Iris pigment epithelial cell (primary cell): ENCODE measurements around the gene ZNF385A.
A peak's percentile ranks its signal among the peaks of the same experiment; 100 is the strongest.
"Not testable (repeated sequence)": the region's sequence is repeated elsewhere in the genome, so short reads cannot be mapped to it uniquely, and the experiment has no call there.

ENCODE experiments used
- DNase-seq: peaks from one replicate; pipeline ENCODE4 v3.0.0-alpha.2; 2011; ENCODE audit warnings: low read depth

Gene ZNF385A

DNA sequence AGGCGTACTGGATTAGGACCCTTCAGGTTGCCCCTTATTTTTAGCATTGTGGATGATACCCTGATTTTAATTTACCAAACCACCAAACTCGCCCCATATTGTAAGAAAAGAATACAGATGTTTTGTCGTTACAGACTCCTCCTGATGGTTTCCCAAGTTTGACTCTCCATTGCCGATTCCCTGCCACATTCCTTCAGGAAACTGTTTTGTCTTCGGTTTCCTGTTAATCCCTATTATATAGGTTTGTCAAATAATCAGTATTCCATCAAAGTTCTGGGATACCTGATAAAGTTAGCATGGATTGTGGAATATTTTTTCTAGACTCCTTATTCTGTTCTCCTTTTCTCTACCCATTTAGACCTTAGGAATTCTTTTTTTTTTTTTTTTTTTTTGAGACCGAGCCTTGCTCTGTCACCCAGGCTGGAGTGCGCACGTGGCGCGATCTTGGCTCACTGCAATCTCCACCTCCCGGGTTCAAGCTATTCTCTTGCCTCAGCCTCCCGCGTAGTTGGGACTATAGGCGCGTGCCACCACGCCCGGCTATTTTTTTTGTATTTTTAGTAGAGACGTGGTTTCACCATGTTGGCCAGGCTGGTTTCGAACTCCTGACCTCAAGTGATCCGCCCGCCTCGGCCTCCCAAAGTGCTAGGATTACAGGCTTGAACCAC, 59.0 kb downstream of the ZNF385A start:
- not testable (repeated sequence) for DNase-seq

DNA sequence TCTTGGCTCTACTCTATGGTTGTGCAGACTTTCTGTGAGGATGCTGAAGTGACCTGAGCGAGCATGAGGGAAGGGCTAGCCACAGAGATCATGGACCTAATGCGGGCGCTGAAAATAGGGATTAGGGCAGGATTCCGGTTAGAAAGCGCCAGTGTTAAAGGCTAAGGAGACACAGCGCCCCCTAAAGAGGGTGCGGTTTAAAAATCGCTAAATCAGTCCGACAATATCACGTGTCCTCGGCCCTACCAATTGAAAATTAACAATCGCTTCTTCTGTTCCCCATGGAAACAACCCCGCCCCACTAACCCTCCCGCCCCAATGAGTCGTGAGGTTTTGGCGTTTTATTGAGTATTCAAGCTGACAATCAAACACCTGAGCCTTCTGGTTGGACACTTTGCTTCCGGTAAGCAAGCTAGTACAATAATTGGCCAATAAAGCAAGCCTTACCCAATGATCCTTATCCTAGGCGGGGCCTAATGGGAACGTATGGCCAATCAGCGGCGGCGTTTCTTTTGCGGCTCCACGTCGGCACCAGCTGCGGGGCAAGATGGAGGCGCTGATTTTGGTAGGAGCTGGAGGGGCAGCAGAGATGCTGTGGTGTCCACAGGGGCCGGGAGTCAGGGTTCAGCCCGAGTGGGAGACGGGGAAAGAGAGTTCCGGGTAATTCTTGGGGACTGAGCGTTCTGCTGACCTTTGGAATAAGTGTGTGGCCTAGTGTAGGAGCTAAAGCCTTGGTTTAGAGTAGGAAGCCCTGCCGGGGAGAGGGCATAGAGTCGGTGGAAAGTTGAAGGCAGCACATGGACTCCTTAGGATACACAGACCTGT, 59.7 kb downstream of the ZNF385A start, which contains the start of gene COPZ1:
TSS of gene COPZ1 (plus strand) at position 515 of the 825 bp plus-strand sequence. CDS start at position 548, 33 bp downstream.
- peak; percentile 100 for DNase-seq

GRCh38 chr12:54321363-54321762, 63.2 kb downstream of the ZNF385A start:
- no peak for DNase-seq
